Right lobe of liver (tissue), 6 donors: ENCODE data around the gene LMAN2L. TPM values are rescaled to one million over a fixed set of nuclear protein-coding genes. Genes with fewer than 3 reads are reported as not detected.
A peak's percentile ranks its signal among the peaks of the same experiment; 100 is the strongest.

Experiments used
- ATAC-seq, 4 donors: fragments of 200-7000 bp; cut with Tn5 transposase; one replicate each; pipeline ENCODE4 v1.9.1; 2020; ENCODE audit warnings: mild to moderate bottlenecking in 4 of 4, moderate library complexity in 4 of 4
- DNase-seq, 3 donors: peaks; one replicate each; pipeline ENCODE4 v3.0.0-alpha.2; 2020
- H3K27ac ChIP-seq, 3 donors: fragments of 200-600 bp; one replicate each; pipeline ENCODE4 v1.8.0; 2022
- H3K27me3 ChIP-seq, 2 donors: fragments of 200-600 bp; one replicate each; pipeline ENCODE4 v1.8.0; 2022
- H3K36me3 ChIP-seq, 4 donors: fragments of 200-600 bp; sonication (generic) in 1 of 4; one replicate each; pipeline versions ENCODE4 v1.5.1 to v1.8.0; 2017 to 2022; ENCODE audit warnings: control low read depth in 1 of 4
- H3K4me1 ChIP-seq, 4 donors: fragments of 200-600 bp; sonication (generic) in 1 of 4; one replicate each; pipeline versions ENCODE4 v1.5.1 to v1.8.0; 2017 to 2022; ENCODE audit warnings: control low read depth in 1 of 4
- H3K4me3 ChIP-seq, 3 donors: fragments of 200-600 bp; one replicate each; pipeline ENCODE4 v1.8.0; 2022
- H3K9me3 ChIP-seq, 4 donors: fragments of 200-600 bp; sonication (generic) in 1 of 4; one replicate each; pipeline versions ENCODE4 v1.5.1 to v1.8.0; 2017 to 2022; ENCODE audit warnings: control low read depth in 1 of 4
- CTCF ChIP-seq, 4 donors: fragments of 200-600 bp in 3 of 4; fragments of 450-650 bp in 1 of 4; IDR thresholded peaks; one replicate each; pipeline versions ENCODE4 v1.5.1 to v1.8.0; 2016 to 2022; ENCODE audit warnings: antibody characterized with exemption in 4 of 4, mild to moderate bottlenecking in 2 of 4
- POLR2A ChIP-seq: fragments of 450-650 bp; IDR thresholded peaks from one replicate; pipeline ENCODE4 v1.6.1; 2017; ENCODE audit warnings: antibody characterized with exemption, mild to moderate bottlenecking
- WGBS: methylation state at CpG from one replicate; pipeline ENCODE4 v1.1.6; 2018; ENCODE audit warnings: low coverage, low lambda C conversion rate; ENCODE audit not compliant: insufficient coverage; ENCODE audit errors: missing lambda C conversion rate; 5-methylcytosine and 5-hydroxymethylcytosine counted together
- intact Hi-C, 2 donors: fragments of 100-400 bp; cut with DNase I; formaldehyde crosslinking; loops; one replicate each; pipeline versions ENCODE4 v1.11.2 to v1.14.1; 2022
- total RNA-seq, 6 experiments: library from RNA; depleted of rRNA in 2 of 6; stranded (reverse); fragments of >200 nt in 2 of 6; fragmentation: NEBNext Ultra II Directional in 3 of 6; extraction: Animal tissue kit (Norgen Biotek cat#: 25700) in 3 of 6; gene quantifications; one replicate each; pipeline versions ENCODE4 v1.1.0 to v1.2.4, GENCODE V29; 2016 to 2023
- donor health status: DM: no; HTN: yes; CAD: no.
- donor health status: DM: no; HTN: no; CAD: no.
- donor health status: DM: no; HTN: no; CAD: no.
- donor health status: DM: no; HTN: yes; CAD: no.
- donor health status: DM: no; HTN: yes; CAD: no.

The LMAN2L gene
- total RNA-seq, 6 experiments from 2014 or later, result 5.5 to 17.8 (median 11.3) TPM

- Histone ChIP-seq H3K4me3 (no peak overlapping the region), H3K27me3 (no peaks in the 10 kb centered on the region), H3K27ac (no peak overlapping the region), H3K9me3 (no peaks in the 10 kb centered on the region), H3K4me1 (peaks cover 0 to 12% (median 0%) of the 10 kb centered on the region in 4 donors), H3K36me3 (no peaks in the 10 kb centered on the region)
- intact Hi-C loops, result no loop called here
- no peak for ATAC-seq
- TF ChIP-seq POLR2A (no peak), CTCF (IDR thresholded peaks at IDR 0.05) (no peak)
- WGBS, result 84% methylated on average over 4 of the region's 4 CpGs
- no peak for DNase-seq
These were observed 58.3 kb downstream of the LMAN2L start for GRCh38 chr2:96681540-96681939.

GRCh38 chr2:96680561-96681141, 59.2 kb downstream of the LMAN2L start:
- Histone ChIP-seq H3K4me3 (no peak overlapping the region), H3K4me1 (peaks cover 0 to 12% (median 0%) of the 10 kb centered on the region in 4 donors), H3K9me3 (no peaks in the 10 kb centered on the region), H3K27ac (no peak overlapping the region), H3K27me3 (no peaks in the 10 kb centered on the region), H3K36me3 (no peaks in the 10 kb centered on the region)
- DNase-seq, result no peak
- intact Hi-C loops, result no loop called here
- ATAC-seq, result peak; percentile 28 to 73 (median 59)
- no peak for TF ChIP-seq POLR2A
- TF ChIP-seq CTCF (IDR thresholded peaks at IDR 0.05), result no peak
- WGBS, result 34% methylated on average over 5 of the region's 5 CpGs

- WGBS, result 61% methylated on average over 9 of the region's 9 CpGs
- no peaks in the 10 kb centered on the region for H3K9me3 ChIP-seq
- H3K27ac ChIP-seq, result no peak overlapping the region
- H3K4me3 ChIP-seq, result no peak overlapping the region
- TF ChIP-seq CTCF (IDR thresholded peaks at IDR 0.05), result no peak
- TF ChIP-seq POLR2A, result no peak
- intact Hi-C loops, result no loop called here
- no peak for ATAC-seq
- no peak for DNase-seq
- no peaks in the 10 kb centered on the region for H3K27me3 ChIP-seq
- H3K4me1 ChIP-seq, result peaks cover 0 to 12% (median 0%) of the 10 kb centered on the region in 4 donors
- H3K36me3 ChIP-seq, result no peaks in the 10 kb centered on the region
These were observed 60.0 kb downstream of the LMAN2L start for GRCh38 chr2:96679848-96680247.

- H3K4me3 ChIP-seq, result no peak overlapping the region
- H3K9me3 ChIP-seq, result no peaks in the 10 kb centered on the region
- no peaks in the 10 kb centered on the region for H3K36me3 ChIP-seq
- TF ChIP-seq POLR2A, result no peak
- no peak for TF ChIP-seq CTCF (IDR thresholded peaks at IDR 0.05)
- no peak overlapping the region for H3K27ac ChIP-seq
- WGBS, result 81% methylated on average over 12 of the region's 15 CpGs
- H3K27me3 ChIP-seq, result no peaks in the 10 kb centered on the region
- DNase-seq (no peak), ATAC-seq (no peak)
- no peaks in the 10 kb centered on the region for H3K4me1 ChIP-seq
- intact Hi-C loops, result no loop called here
These were observed 70.2 kb downstream of the LMAN2L start for GRCh38 chr2:96669539-96670215.
